ENCODE measurements around the gene MEGF9.

Gene MEGF9

GRCh38 chr9:120621941-120622340, 92.3 kb downstream of the MEGF9 start:
- Histone ChIP-seq H3K4me3 (ENCODE audit: low read length) (no peak overlapping the region), H3K36me3 (ENCODE audit: insufficient read depth, low read length) (no peaks in the 10 kb centered on the region), H3K27me3 (ENCODE audit: insufficient read depth, low read length) (no peaks in the 10 kb centered on the region), H3K9ac (ENCODE audit: low read depth, low read length) (no peak overlapping the region), H3K9me3 (ENCODE audit: insufficient read depth, low read depth, low read length) (no peaks in the 10 kb centered on the region), H3K27ac (ENCODE audit: low read depth, low read length) (no peak overlapping the region), H3K4me1 (ENCODE audit: insufficient read depth, low read length) (0 out of 2 replicates have a peak, but pooled peaks cover 10% of the 10 kb centered on the region)
- 100% methylated on average over 1 of the region's 1 CpG for WGBS

- no peak overlapping the region for H3K27ac ChIP-seq (ENCODE audit: low read depth, low read length)
- no peak overlapping the region for H3K9ac ChIP-seq (ENCODE audit: low read depth, low read length)
- no peaks in the 10 kb centered on the region for H3K9me3 ChIP-seq (ENCODE audit: insufficient read depth, low read depth, low read length)
- no peaks in the 10 kb centered on the region for H3K27me3 ChIP-seq (ENCODE audit: insufficient read depth, low read length)
- H3K36me3 ChIP-seq (ENCODE audit: insufficient read depth, low read length) = no peaks in the 10 kb centered on the region
- 73% methylated on average over 6 of the region's 8 CpGs for WGBS
- no peak overlapping the region for H3K4me3 ChIP-seq (ENCODE audit: low read length)
- H3K4me1 ChIP-seq (ENCODE audit: insufficient read depth, low read length) = 0 out of 2 replicates have a peak, but pooled peaks cover 10% of the 10 kb centered on the region
These were observed 94.3 kb downstream of the MEGF9 start for GRCh38 chr9:120619751-120620655.

GRCh38 chr9:120616966-120617935, 97.0 kb downstream of the MEGF9 start:
- 0 out of 2 replicates have a peak, but pooled peaks cover 10% of the 10 kb centered on the region for H3K4me1 ChIP-seq (ENCODE audit: insufficient read depth, low read length)
- no peaks in the 10 kb centered on the region for H3K36me3 ChIP-seq (ENCODE audit: insufficient read depth, low read length)
- no peak overlapping the region for H3K9ac ChIP-seq (ENCODE audit: low read depth, low read length)
- H3K27me3 ChIP-seq (ENCODE audit: insufficient read depth, low read length) = no peaks in the 10 kb centered on the region
- H3K9me3 ChIP-seq (ENCODE audit: insufficient read depth, low read depth, low read length) = no peaks in the 10 kb centered on the region
- no peak overlapping the region for H3K27ac ChIP-seq (ENCODE audit: low read depth, low read length)
- no peak overlapping the region for H3K4me3 ChIP-seq (ENCODE audit: low read length)

GRCh38 chr9:120612218-120612617, 102.1 kb downstream of the MEGF9 start:
- H3K27me3 ChIP-seq (ENCODE audit: insufficient read depth, low read length) = no peaks in the 10 kb centered on the region
- WGBS = 55% methylated on average over 1 of the region's 1 CpG
- no peak overlapping the region for H3K9ac ChIP-seq (ENCODE audit: low read depth, low read length)
- no peaks in the 10 kb centered on the region for H3K36me3 ChIP-seq (ENCODE audit: insufficient read depth, low read length)
- H3K27ac ChIP-seq (ENCODE audit: low read depth, low read length) = no peak overlapping the region
- H3K4me3 ChIP-seq (ENCODE audit: low read length) = no peak overlapping the region
- no peaks in the 10 kb centered on the region for H3K4me1 ChIP-seq (ENCODE audit: insufficient read depth, low read length)
- no peaks in the 10 kb centered on the region for H3K9me3 ChIP-seq (ENCODE audit: insufficient read depth, low read depth, low read length)

- Histone ChIP-seq H3K4me1 (ENCODE audit: insufficient read depth, low read length) (no peaks in the 10 kb centered on the region), H3K27ac (ENCODE audit: low read depth, low read length) (no peak overlapping the region), H3K9me3 (ENCODE audit: insufficient read depth, low read depth, low read length) (no peaks in the 10 kb centered on the region), H3K36me3 (ENCODE audit: insufficient read depth, low read length) (no peaks in the 10 kb centered on the region), H3K9ac (ENCODE audit: low read depth, low read length) (no peak overlapping the region), H3K4me3 (ENCODE audit: low read length) (no peak overlapping the region), H3K27me3 (ENCODE audit: insufficient read depth, low read length) (no peaks in the 10 kb centered on the region)
- WGBS = no CpG with 5 or more reads among the region's 1 CpG
These were observed 102.6 kb downstream of the MEGF9 start for GRCh38 chr9:120611690-120612068.

GRCh38 chr9:120610975-120611689, 103.1 kb downstream of the MEGF9 start:
- H3K27me3 ChIP-seq (ENCODE audit: insufficient read depth, low read length) = no peaks in the 10 kb centered on the region
- H3K4me3 ChIP-seq (ENCODE audit: low read length) = no peak overlapping the region
- no peaks in the 10 kb centered on the region for H3K36me3 ChIP-seq (ENCODE audit: insufficient read depth, low read length)
- H3K27ac ChIP-seq (ENCODE audit: low read depth, low read length) = no peak overlapping the region
- no peaks in the 10 kb centered on the region for H3K9me3 ChIP-seq (ENCODE audit: insufficient read depth, low read depth, low read length)
- no peak overlapping the region for H3K9ac ChIP-seq (ENCODE audit: low read depth, low read length)
- no peaks in the 10 kb centered on the region for H3K4me1 ChIP-seq (ENCODE audit: insufficient read depth, low read length)

GRCh38 chr9:120609636-120610035, 104.6 kb downstream of the MEGF9 start:
- WGBS = no CpG with 5 or more reads among the region's 2 CpGs
- H3K9ac ChIP-seq (ENCODE audit: low read depth, low read length) = no peak overlapping the region
- H3K4me3 ChIP-seq (ENCODE audit: low read length) = no peak overlapping the region
- no peak overlapping the region for H3K27ac ChIP-seq (ENCODE audit: low read depth, low read length)
- no peaks in the 10 kb centered on the region for H3K36me3 ChIP-seq (ENCODE audit: insufficient read depth, low read length)
- H3K27me3 ChIP-seq (ENCODE audit: insufficient read depth, low read length) = no peaks in the 10 kb centered on the region
- H3K4me1 ChIP-seq (ENCODE audit: insufficient read depth, low read length) = no peaks in the 10 kb centered on the region
- no peaks in the 10 kb centered on the region for H3K9me3 ChIP-seq (ENCODE audit: insufficient read depth, low read depth, low read length)

- Histone ChIP-seq H3K4me3 (ENCODE audit: low read length) (no peak overlapping the region), H3K27me3 (ENCODE audit: insufficient read depth, low read length) (no peaks in the 10 kb centered on the region), H3K4me1 (ENCODE audit: insufficient read depth, low read length) (no peaks in the 10 kb centered on the region), H3K9ac (ENCODE audit: low read depth, low read length) (no peak overlapping the region), H3K9me3 (ENCODE audit: insufficient read depth, low read depth, low read length) (no peaks in the 10 kb centered on the region), H3K27ac (ENCODE audit: low read depth, low read length) (no peak overlapping the region), H3K36me3 (ENCODE audit: insufficient read depth, low read length) (no peaks in the 10 kb centered on the region)
These were observed 105.8 kb downstream of the MEGF9 start for GRCh38 chr9:120608421-120608820.

- no peaks in the 10 kb centered on the region for H3K36me3 ChIP-seq (ENCODE audit: insufficient read depth, low read length)
- H3K27ac ChIP-seq (ENCODE audit: low read depth, low read length) = no peak overlapping the region
- H3K9me3 ChIP-seq (ENCODE audit: insufficient read depth, low read depth, low read length) = no peaks in the 10 kb centered on the region
- no peak overlapping the region for H3K4me3 ChIP-seq (ENCODE audit: low read length)
- H3K4me1 ChIP-seq (ENCODE audit: insufficient read depth, low read length) = no peaks in the 10 kb centered on the region
- no peak overlapping the region for H3K9ac ChIP-seq (ENCODE audit: low read depth, low read length)
- WGBS = 95% methylated on average over 1 of the region's 1 CpG
- no peaks in the 10 kb centered on the region for H3K27me3 ChIP-seq (ENCODE audit: insufficient read depth, low read length)
These were observed 110.7 kb downstream of the MEGF9 start for GRCh38 chr9:120603591-120603990.

GRCh38 chr9:120603010-120603409, 111.3 kb downstream of the MEGF9 start:
- H3K4me1 ChIP-seq (ENCODE audit: insufficient read depth, low read length) = no peaks in the 10 kb centered on the region
- no peaks in the 10 kb centered on the region for H3K9me3 ChIP-seq (ENCODE audit: insufficient read depth, low read depth, low read length)
- 100% methylated on average over 1 of the region's 1 CpG for WGBS
- H3K9ac ChIP-seq (ENCODE audit: low read depth, low read length) = no peak overlapping the region
- H3K27me3 ChIP-seq (ENCODE audit: insufficient read depth, low read length) = no peaks in the 10 kb centered on the region
- H3K4me3 ChIP-seq (ENCODE audit: low read length) = no peak overlapping the region
- H3K27ac ChIP-seq (ENCODE audit: low read depth, low read length) = no peak overlapping the region
- H3K36me3 ChIP-seq (ENCODE audit: insufficient read depth, low read length) = no peaks in the 10 kb centered on the region

GRCh38 chr9:120593955-120594277, 120.4 kb downstream of the MEGF9 start:
- WGBS = 79% methylated on average over 2 of the region's 2 CpGs
- Histone ChIP-seq H3K4me1 (ENCODE audit: insufficient read depth, low read length) (no peaks in the 10 kb centered on the region), H3K36me3 (ENCODE audit: insufficient read depth, low read length) (no peaks in the 10 kb centered on the region), H3K27me3 (ENCODE audit: insufficient read depth, low read length) (no peaks in the 10 kb centered on the region), H3K9ac (ENCODE audit: low read depth, low read length) (no peak overlapping the region), H3K9me3 (ENCODE audit: insufficient read depth, low read depth, low read length) (no peaks in the 10 kb centered on the region), H3K4me3 (ENCODE audit: low read length) (no peak overlapping the region), H3K27ac (ENCODE audit: low read depth, low read length) (no peak overlapping the region)
